NCI-H2227 (cell line): Measurements from ENCODE around the gene DYSF.

Source experiments
- DNase-seq: peaks from one replicate; lab custom pipeline; 2025; ENCODE audit not compliant: unreplicated experiment; lab: John Stamatoyannopoulos, UW

Gene DYSF

DNA sequence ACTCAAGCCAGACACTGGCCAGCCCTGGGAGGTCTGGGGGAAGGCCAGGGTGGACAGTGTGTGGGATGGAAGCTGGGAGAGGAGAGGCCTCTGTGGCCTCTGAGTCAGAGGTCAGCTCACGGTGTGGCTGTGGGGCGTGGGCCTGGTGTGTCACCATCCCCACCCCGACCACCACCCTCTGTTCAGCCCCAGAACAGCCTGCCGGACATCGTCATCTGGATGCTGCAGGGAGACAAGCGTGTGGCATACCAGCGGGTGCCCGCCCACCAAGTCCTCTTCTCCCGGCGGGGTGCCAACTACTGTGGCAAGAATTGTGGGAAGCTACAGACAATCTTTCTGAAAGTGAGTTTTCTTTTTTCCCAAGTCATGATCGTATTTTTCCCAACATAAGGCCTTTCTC, 110.5 kb downstream of the DYSF start:
- DNase-seq, result no peak

- no peak for DNase-seq
Measured at GRCh38 chr2:71564361-71564760, 111.0 kb downstream of the DYSF start.

DNA sequence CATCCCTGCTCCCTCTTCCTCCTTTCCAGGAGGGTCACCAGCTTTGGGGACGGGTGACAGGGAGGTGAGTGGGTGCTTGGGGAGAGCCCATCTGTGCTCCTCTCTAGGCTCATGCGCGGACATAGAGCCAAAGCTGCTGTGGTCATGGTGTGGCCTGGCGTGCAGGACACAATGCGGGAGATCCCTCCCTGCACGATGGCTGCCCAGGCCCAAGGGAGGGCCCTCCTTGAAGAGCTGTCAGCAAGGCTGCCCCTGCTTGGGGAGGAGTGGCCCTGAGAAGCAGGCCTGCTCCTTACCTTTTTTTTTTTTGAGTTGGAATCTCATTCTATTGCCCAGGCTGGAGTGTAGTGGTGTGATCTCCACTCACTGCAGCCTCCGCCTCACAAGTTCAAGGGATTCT, 111.4 kb downstream of the DYSF start:
- DNase-seq, result no peak

GRCh38 chr2:71566372-71566771, 113.0 kb downstream of the DYSF start:
- DNase-seq, result no peak

- DNase-seq, result no peak
Measured at GRCh38 chr2:71567625-71568024, 114.3 kb downstream of the DYSF start.

- DNase-seq, result no peak
Measured at GRCh38 chr2:71568103-71568502, 114.7 kb downstream of the DYSF start.

- no peak for DNase-seq
Measured at GRCh38 chr2:71570511-71570910, 117.2 kb downstream of the DYSF start.

DNA sequence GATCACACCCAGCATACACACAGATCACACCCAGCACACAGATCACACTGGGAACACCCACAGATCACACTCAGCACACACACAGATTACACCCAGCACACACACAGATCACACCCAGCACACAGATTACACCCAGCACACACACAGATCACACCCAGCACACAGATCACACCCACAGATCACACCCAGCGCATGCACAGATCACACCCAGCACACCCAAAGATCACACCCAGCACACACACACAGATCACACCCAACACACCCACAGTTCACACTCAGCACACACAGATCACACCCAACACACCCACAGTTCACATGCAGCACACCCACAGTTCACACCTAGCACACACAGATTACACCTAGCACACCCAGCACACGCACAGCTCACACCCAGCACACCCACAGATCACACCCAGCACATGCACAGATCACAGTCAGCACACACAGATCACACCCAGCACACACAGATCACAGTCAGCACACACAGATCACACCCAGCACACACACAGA, 117.6 kb downstream of the DYSF start:
- DNase-seq, result no peak

DNA sequence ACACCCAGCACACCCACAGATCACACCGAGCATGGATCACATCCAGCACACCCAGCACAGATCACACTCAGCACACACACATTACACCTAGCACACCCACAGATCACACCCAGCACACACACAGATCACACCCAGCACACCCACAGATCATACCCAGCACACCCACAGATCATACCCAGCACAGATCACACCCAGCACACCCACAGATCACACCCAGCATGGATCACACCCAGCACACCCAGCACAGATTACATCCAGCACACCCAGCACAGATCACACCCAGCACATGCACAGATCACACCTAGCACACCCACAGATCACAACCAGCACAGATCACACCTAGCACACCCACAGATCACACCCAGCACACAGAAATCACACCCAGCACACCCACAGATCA, 118.6 kb downstream of the DYSF start:
- DNase-seq, result no peak

DNA sequence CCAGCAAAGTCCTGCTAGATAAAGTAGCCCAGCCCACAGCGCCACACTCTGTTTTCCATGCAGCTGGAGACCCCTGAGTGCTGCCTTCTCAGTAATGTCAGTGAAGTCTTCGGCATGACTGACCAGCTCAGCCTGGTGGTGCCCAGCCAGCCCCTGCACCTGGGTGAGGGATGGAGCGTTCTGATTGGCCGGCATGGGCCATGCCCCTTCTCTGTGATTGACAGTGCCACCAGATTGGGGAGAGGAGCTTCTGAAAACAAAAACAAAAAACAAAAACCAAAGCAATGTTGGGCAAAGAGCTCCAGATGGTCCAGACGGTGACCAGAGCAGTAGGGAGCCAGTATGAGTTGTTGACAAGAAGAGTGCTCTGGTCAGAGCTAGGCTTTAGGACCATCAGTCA, 122.6 kb downstream of the DYSF start:
- DNase-seq, result no peak

DNA sequence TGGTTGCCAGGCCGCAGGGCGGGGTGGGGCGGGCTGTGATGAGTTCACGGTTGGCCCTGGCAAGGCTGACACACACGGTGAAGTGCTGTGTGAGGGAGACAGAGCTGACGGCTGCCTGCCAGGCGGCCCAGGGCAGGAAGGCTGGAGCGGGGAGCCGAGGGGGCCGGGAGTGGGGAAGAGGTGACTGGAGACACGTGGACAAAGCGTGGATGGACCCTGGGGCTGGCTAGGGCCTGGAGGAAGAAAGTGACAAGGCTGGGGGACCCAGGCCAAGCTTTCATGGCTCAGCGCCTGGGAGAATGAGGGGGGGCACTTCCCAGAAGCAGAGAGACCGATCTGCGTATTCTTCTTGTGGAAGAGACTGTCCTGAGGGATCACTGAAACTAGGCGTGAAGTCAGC, 123.2 kb downstream of the DYSF start:
- DNase-seq, result no peak

- no peak for DNase-seq
Measured at GRCh38 chr2:71577209-71577608, 123.8 kb downstream of the DYSF start.

DNA sequence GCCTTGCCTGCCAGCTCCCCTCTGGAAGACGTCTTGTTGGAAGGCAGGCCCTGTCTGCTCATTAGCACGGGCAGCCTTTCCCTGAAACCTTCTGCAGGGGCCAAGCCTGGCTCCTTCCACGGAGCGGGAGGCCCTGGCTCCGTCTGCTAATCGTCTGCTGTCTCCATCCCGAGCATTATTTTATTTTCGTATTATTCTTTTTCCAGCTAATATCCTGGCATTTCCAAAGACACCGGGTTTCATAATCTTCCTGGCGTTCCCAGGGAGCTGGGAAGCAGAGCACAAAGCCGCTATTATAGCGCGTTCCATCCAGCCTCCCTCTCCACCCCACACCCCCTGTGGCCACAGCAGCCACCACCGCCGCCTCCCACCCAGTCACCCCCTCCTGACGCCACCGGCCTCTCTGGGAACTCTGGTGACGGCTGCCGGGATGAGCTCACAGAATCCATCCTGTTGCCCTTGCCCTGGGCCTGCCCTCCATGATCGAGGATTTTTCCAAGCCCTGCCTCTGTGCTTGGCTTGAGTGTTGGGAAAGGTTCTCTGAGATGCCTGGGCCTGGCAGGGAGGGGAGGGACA, 125.5 kb downstream of the DYSF start:
- peak; percentile 27 for DNase-seq

DNA sequence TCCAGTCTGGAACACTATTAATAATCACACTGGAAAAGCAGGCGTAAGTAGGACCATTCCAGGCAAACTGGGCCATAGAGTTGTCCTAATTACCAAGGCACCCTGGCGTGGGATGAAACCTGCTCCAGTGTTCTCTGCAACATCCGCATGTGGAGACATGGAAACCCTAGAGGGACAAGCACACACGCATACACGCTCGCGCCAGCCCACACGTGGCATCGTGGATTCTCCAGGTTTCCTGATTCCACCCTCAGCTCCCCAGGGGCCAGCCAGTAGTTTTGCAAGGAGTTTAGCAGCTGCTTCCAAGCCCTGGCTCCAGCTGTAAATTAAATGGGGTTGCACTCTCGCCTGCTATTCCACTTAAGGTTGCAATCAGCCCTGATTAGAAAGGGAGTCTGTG, 127.7 kb downstream of the DYSF start:
- DNase-seq, result no peak

DNA sequence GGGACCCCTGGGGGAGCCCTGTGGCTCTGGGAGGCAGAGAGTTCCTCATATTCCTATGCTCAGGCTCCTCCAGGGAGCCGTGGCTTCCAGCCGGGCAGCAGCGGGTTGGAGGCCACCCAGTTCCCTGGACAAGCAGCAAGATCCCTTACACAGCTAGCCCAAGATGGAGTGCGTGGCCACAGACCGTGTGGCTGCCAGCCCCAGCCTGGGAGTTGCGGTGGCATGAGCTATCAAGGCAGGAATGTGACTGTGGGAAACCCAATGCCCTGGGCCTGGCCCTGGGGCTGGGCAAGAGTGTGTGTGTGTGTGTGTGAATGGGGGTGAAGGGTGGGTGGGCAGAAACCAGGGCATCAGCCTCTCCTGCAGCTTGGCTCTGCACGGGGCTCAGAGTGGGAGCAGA, 130.5 kb downstream of the DYSF start:
- DNase-seq, result no peak

- DNase-seq, result no peak
Measured at GRCh38 chr2:71586471-71586870, 133.1 kb downstream of the DYSF start.

- no peak for DNase-seq
Measured at GRCh38 chr2:71587509-71588073, 134.2 kb downstream of the DYSF start.

- no peak for DNase-seq
Measured at GRCh38 chr2:71588497-71589170, 135.3 kb downstream of the DYSF start.

GRCh38 chr2:71589763-71590162, 136.4 kb downstream of the DYSF start:
- DNase-seq, result no peak

- DNase-seq, result no peak
Measured at GRCh38 chr2:71591044-71591443, 137.7 kb downstream of the DYSF start.

GRCh38 chr2:71592181-71592711, 138.9 kb downstream of the DYSF start:
- no peak for DNase-seq

GRCh38 chr2:71595569-71595968, 142.2 kb downstream of the DYSF start:
- no peak for DNase-seq
